HG03095 (cell line): ENCODE measurements around the gene WNT1.

ENCODE experiments used
- ATAC-seq: cut with Tn5 transposase; IDR thresholded peaks from one replicate; pipeline ENCODE4 v1.9.1; 2021; ENCODE audit warnings: moderate library complexity; ENCODE audit not compliant: unreplicated experiment

The WNT1 gene

DNA sequence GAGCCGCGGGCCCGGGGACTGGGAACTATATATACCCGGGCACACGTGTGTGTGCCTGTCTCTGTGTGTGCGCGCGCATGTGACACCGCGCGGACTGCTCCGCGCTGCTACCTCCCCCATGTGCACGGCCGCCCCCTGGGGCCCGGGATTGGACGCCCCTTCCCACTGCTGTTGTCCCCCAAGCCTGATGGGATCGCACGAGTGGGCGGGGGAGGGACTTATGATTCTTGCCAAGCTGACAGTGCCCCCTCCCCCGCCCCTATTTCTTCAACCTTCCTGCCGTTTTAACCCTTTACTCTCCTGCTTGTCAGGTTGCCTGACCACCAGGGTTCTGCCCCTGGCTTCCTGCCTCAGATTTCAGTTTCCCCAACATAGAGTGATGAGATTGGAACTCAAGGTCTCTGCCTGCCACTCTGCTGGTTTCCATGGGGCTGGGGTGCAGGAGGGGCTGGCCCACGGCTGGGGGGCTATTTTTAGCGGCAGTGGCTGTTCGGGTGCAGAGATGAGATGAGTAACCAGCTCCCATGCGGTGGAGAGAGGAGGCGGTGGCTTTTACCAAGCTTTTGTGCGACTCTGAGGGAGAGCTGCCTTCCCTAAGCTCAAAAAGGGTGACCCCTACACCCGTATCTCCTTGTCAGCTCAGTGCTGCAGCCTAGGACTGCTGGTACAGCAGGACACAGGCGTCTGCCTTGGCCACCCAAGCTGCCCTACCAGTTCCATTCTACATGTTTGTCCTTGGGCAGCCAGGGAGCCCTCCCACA is 21.4 kb downstream of the WNT1 start, which contains the start of gene DDN:
Gene DDN (minus strand): TSS at position 5 of the 761 bp plus-strand sequence. CDS start 88 bp downstream, outside the sequence.
- ATAC-seq, result no peak

DNA sequence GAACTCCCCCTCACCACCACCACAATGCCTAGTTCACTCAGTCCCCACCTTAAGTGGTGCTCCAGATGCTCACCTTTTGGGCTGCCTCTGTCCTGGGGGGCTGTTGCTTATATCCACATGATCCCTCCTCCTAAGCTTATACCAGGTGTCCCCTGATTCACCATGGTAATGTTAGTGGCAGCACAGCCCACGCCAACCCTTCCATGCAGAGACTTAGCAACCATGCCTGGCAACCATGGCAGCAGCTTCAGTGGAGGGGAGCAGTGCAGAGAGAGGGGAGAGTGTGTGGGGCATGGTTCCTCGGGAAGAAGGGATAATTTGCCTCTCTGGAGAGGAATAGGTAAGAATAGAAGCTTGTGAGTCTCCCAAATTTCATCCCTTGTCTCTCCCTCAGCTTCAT is 22.2 kb downstream of the WNT1 start:
- no peak for ATAC-seq

DNA sequence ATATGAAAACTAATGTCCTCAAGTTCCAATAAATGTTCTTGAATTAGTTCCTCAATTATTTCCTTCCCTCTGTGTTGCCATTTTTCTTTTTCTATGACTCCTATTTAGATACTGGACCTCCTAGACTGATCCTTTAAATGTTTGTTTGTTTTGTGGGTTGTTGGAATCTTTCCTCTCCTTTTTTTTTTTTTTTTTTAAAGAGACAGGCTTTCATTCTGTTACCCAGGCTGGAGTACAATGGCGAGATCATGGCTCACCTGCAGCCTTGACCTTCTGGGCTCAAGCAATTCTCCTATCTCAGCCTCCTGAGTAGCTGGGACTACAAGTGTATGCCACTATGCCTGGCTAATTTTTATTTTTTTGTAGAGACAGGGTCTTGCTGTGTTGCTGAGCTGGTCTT is 30.8 kb downstream of the WNT1 start:
- ATAC-seq, result no peak

DNA sequence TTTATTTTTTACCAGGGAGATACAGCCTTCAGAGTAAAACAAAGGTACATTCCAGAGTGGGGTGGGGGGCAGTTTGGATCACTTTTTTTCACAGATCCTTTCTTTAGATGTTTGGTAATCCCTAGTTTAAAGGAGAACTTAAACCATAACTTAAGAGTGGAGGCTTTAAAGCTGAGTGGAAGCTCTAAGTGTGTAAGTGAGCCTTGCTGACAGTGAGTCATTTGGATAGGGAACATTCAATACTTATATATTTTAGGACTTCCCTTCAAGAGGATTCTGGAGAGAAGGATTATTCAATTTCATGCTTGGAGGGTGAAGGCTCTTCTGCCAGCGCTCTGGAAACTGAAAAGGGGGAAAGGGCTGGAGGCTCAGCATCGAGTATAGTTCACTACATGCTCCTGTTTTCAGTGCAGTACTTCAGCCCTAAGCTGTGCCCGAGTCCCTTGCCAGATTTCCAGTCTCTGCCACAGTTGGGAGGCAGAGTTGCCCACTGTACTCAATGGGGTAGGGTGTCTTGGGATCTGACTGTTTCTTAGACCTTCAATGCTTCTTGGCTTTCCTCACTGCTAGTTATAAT is 32.1 kb downstream of the WNT1 start:
- no peak for ATAC-seq

DNA sequence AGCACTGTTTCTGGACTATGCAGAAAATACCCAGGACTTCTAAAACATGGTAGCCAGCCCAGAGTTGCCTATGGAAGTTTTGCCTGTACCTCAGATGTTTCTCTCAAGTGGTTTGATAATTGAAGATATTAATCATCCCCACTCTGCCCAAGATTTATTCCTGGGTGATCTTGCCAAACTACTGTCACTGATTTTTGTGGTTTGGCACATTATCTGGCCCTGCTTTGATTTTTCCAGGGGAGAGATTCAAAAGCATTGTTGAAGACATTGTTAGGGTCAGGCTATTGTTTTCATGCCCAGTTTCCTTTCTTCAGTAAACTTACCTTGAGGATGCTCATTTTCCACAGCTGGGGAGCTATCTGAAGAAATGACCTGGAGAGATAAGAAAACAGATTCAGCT is 34.6 kb downstream of the WNT1 start:
- no peak for ATAC-seq

DNA sequence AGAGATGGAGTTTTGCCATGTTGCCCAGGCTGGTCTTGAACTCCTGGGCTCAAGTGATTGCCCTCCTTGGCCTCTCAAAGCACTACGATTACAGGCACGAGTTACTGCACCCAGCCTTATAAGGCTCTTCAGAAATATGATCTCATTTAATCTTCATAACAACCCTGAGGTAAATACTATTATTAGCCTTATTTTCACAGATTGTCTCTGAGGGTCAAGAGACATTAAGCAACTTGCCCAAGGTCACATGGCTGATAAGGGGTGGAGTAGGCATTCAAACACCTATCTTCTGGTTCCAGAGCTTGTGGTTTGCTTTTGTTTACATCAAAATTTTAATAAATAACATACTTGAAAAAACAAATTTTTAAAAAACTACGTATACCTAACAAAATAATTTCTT is 35.3 kb downstream of the WNT1 start:
- no peak for ATAC-seq

DNA sequence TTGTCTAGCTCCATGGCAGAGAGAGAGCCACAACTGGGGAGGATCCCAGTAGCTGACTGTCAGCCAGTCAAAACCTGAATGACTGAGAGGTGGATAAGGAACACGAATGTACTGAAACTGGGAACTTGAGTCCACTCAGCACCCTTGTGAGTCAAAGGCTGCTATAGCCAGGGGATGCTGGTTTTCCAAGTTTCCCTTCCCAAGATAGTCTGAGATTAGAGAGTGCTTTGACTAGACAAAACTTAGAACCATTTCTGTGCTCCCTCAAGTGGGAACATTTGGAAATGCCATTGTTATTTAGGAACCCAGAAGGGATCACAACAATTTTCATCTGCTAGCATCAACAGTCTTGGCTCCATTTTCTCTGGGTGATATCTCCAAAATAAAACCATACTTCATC is 36.4 kb downstream of the WNT1 start:
- ATAC-seq, result no peak

DNA sequence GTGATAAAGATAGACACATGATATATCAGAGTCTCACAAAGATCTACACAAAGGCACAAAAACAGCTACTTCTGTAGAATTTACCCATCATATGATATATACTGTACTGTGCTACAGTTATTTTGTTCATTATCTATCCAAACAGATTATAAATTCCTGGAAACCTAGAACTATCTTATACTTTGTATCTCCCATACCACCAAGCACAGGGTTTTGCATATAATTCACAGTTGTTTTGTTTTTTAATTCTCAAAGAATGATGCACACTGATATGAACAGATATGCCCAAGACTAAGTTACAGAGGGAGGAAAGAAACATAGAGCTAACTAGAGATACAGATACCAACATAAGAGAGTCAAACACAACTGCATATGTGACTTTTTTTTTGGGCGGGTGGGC is 37.1 kb downstream of the WNT1 start:
- no peak for ATAC-seq

DNA sequence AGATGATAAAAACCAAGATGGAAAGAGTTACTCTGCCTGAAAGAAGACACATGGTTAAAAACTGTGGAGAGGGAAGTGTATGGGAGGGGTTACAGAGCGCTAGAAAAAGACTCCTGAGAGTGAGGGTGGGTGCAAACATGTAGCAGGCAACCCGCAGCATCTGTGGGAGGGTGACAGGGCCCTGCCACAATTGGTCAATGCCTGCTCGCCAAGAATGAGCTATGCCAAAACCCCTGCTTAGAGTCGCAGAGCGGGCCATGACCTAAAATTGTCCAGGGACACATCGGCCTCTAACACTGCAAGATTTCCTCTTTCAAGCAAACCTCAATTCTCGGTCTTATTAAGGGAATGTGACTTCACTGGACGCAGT is 39.8 kb downstream of the WNT1 start:
- ATAC-seq, result peak; percentile 11

DNA sequence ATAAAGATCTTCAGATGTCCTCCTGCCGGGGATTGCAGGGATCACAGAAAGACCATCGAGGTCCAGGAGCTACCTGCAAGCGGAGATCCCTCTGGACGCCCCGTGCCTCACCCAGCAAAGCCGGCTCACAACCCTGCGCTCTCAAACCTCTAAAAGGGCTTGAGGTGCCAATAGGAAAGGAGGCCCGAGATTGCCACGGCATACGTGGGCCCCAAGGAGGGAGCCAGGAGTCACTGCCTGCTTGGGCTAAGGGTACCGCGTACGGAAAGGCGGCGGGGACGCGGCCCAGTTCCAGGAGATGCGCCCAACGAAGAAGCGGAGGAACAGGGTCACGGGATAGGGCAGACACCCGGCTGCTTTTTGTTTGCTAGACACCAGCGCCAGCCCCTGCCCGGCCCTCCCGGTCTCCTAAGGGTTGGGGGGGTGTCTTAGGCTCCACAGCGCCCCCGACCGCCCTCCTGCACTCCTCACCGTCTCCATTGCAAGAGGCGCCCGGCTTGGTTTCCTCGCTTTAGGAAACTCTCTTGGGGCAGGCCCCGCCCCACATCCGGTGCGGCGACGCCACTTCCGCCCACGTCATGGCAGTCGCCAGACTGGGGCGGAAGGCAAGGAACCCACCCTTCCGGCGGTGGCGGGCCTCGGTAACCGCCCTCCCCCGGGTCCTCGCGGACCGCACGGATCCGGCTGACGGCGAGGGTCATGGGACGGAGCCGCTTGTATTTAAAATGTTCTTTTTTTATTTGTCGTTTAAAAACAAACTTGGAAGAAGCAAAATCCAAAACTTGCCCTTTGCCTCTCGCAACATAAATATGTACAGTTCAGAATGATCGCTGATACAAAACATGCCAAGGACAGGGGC is 40.4 kb downstream of the WNT1 start, which contains the start of gene PRKAG1:
Gene PRKAG1 (minus strand): TSS at position 516 of the 859 bp plus-strand sequence. CDS start 36 bp downstream, at position 480.
- peak; percentile 77 for ATAC-seq

DNA sequence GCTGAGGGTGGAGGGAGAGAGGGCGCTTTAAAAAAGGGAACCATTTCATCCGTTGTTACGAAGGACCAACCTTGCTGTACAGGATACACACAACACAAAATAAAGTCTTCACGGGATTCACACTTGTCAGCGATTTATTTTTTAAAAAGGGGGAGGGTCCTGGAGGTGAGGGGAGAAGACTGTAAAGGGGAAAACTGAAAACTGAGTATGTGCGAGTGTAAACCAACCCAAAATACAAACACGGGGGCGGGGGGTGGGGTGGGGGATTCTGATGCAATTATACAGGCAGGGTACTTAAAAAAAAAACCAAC is 41.0 kb downstream of the WNT1 start:
- peak; percentile 10 for ATAC-seq

DNA sequence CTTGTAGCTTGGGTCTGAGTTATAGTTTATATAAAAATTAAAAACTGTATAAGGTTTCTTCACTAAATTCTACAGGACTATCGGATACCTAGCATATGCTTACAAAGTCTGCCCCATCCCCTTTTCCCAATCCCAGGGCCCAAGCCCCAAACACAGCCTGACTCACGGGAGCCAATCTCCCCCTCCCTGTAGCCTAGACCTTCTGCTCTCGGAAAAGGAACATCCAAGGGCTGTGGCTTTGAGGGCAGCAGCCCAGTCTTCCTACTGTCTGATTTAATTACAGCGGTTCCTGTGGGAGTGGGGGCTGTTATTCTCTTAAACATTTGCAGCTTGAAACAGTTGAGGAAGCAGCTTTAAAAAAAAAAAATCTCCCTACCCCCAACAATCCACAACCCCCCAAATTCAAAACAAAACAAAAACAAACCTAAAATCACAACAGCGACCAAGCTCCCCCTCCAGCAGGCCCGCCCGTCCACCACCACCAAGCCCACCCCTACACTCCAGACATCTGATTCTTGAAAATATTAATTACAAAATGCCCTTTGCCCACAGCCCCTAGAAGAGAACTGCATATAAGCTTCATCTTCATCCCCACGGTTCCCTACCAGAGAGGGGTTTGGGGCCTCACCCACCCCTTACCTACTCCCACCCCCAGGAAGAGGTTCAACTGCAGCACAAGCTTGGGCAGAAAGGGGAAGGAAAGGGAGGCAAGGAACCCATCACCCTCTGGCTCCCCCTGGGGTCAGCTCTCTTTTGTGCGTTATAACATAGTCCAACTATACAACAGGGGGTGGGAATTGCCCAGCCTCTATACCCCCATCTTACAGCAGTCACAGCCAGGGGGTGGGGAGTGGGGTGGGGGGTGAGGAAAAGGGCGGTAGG is 41.6 kb downstream of the WNT1 start:
- ATAC-seq, result no peak

DNA sequence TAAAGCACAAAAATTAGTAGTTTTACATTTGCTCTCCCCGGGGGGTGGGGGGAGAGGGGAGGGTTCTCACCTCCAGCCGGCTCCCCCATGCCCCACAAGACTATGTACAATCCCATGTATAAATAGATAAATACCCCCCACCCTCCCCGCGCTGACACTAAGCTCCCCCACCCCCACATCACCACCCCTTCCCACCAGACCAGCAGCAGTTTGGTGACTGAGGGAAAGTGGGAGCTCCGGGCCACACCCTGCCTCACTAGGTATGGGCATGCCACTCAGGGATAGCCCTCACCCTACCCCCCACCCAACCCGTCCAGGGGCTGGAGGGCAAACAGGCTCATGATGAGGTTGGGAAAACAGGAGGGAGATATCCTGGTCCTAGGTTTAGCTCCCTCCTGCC is 42.3 kb downstream of the WNT1 start:
- no peak for ATAC-seq

DNA sequence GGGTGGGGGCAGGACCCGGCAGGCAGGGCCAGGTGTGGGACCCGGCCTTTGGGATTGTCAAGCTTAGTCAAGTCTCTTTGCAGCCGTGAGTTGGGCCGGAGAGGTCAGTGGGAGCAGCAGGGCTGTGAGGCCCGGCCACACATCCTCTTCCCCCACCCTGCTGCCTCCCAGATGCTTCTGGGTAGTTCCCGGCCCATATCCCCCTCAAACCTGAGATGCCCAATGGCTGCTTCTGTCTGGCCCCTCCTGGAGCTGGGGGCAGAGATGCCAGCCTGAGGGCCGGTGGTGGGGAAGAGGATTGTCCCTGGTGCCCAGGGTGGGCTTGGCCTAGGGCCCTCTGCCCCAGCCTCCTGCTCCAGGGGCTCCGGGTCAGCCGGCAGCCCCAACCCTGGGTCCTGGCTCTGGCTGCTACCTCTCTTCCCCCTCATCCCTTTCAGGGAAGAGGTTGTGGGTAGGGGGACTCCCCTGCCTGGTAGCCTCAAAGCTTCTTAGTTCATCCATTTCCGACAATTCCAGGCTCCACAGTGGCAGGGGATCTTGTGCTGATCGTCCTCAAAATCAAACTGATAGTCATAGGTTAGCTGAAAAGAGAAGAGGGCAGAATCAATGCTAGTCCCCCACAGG is 43.3 kb downstream of the WNT1 start:
- no peak for ATAC-seq

DNA sequence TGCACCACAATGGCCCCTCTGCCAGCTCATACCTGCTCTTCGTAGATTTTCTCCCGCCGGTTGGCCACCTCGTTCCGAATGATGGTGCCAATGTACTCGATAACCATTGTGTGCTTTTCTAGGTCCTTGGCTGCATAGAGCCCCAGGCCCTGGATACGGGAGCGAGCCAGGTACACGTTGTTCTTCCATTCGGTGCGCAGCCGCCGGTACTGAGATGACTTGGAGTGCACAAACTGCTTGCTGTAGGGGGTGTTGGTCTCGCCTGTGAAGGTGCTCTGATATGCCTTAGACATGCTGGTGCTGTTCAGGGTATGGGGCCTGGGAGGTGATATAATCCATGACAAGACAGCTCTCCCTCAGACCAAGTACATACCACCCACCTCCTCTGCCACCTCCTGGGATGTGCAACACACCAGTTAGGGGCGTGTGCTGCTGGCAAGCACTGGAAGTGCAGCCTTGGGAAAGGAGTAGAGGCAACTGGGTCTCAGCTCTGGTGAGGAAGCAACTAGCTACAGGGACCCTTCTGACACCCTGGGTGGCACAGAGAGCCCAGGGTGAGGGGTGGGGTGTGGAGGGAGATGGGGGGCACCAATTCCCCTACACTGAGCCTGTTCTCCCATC is 44.5 kb downstream of the WNT1 start:
- no peak for ATAC-seq

DNA sequence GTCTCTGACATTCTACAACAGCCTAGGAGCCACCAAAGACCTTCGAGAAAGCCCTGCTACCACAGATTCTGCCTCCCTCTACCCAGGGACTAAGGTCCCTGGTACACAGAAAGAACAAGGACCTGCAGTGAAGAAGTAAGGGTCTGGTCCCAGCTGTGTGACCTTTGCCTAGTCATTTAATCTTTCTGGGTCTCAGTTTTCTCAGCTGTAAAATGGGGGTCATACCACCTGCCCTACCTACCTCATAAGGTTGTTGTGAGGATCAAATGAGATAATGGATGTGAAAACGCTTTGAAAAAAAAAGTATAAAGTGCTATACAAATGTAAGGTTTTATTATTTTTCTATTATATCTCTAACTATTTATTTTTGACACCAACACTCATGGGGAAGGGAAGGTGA is 45.7 kb downstream of the WNT1 start:
- no peak for ATAC-seq

DNA sequence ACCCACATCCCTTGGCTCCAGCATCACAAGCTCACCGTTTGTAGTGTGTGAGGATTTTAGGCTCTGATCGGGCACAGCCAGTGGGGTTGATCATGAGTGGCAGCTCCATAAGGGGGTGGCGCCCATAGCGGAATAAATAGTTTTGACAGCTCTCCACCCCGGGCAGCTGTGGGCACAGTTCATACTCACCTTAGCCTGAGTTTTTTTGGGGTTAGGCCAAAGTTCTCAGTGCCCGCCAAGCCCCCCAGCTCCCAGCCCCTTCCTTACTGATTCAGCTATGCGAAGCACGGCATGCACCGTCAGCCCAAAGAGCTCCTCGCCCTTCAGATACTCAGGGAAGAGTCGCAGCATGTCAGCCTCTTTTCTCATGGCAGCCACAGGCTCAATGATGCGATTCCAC is 46.4 kb downstream of the WNT1 start:
- no peak for ATAC-seq

DNA sequence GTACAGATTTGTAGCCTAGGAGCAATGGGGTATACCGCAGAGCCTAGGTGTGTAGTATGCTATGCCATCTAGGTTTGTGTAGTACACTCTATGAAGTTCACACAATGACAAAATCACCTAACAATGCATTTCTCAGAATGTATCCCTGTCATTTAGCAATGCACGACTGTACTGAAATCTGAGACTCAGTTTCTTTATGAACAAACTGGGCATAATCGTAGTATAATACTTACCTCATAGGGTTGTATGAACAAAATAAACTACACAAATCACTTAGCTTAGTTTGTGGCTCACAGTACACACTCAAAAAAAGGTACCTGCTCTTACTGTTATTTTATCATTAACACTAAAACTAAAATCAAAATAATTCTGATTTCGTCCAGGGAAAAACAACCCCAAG is 47.3 kb downstream of the WNT1 start:
- no peak for ATAC-seq

DNA sequence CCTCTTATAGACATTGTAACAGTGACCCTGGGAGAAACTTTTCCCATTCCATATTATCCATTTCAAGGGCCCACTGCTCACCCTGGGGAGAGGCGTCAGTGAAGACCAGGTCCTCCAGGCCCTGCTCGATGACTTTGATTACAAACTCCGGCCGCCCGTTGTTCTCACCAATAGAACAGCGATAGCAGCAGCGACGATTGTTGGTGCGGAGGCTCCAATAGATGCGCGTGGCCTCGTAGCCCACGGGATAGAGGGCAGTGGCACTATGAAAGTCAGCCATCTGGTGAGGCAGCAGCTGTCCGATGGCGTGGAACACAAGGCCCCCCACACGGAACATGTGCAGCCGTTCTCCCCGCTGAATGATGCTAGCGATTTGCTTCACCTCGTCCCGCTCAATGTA is 48.0 kb downstream of the WNT1 start:
- ATAC-seq, result no peak
